ENCODE results near the gene ANK2. TPM values are rescaled to one million over a fixed set of nuclear protein-coding genes. Genes with fewer than 3 reads are reported as not detected.

The ANK2 gene
- total RNA-seq, 5 donors from 2014 or later (not counting 1 experiment from before 2014, with no cell fraction given): 0.25 to 0.62 (median 0.31) TPM; not detected in 1

DNA sequence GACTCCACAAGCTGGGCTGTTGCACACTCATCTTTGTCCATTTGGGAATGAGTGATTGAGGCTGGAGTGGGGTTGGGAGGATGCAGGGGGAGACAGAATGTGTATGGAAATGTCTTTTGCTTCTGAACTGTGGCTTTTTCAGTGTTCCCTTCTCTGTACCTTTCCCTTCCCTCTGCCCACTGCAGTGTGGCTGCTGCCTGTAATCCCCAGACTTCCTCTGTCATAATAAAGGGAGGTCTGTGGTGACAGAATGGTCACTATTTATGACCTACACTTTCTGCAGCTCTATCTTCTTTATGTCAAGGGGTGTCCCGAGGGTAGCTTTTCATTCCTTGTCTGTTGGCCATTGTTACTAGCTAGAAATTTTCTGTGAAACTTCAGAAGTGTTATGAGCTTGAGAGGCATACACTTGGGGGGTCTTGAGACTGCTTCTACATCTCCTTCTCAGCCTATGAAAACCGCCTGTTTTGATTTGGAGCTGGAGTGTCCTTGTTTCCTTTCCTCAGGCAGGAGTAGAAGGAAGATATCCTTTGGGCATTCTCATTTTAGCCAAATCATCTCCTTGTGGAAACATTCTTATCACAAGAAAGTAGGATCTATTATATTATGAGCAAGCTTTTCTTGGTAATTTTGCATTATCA is 63.0 kb downstream of the ANK2 start:
- DNase-seq (no peak), ATAC-seq (replicated peaks in 1 of 4) (no peak)
- Histone ChIP-seq H3K36me3 (ENCODE audit: control insufficient read depth in 2 of 2, extremely low read depth in 1 of 2, insufficient read depth in 1 of 2, low read length in 1 of 2) (no peaks in the 10 kb centered on the region), H3K9me3 (no peaks in the 10 kb centered on the region), H3K4me3 (ENCODE audit: control insufficient read depth in 1 of 2, extremely low read depth in 1 of 2, low read length in 1 of 2) (no peak overlapping the region), H3K27ac (ENCODE audit: low read length) (no peak overlapping the region), H3K4me1 (ENCODE audit: control insufficient read depth in 1 of 2, extremely low read depth in 1 of 2, insufficient read depth in 2 of 2, low read length in 2 of 2) (no peaks in the 10 kb centered on the region), H3K27me3 (replicated peaks in 1 of 2; ENCODE audit: control insufficient read depth in 2 of 2, extremely low read depth in 1 of 2, insufficient read depth in 2 of 2, low read length in 1 of 2) (peaks cover 0 to 9% of the 10 kb centered on the region in 2 experiments)
- WGBS (ENCODE audit: insufficient coverage): no CpG with 5 or more reads among the region's 2 CpGs
- Mint-ChIP-seq H3K36me3 (no peaks in the 10 kb centered on the region), H3K4me1 (no peaks in the 10 kb centered on the region), H3K27me3 (peaks cover 0 to 3% of the 10 kb centered on the region in 2 donors), H3K4me3 (no peak overlapping the region), H3K9me3 (no peaks in the 10 kb centered on the region), H3K27ac (no peak overlapping the region)
- ChIA-PET POLR2A (no interaction called here), CTCF (interaction anchor here in 1 of 2 donors (0.6 kb wide), 1 partner anchor 1538 kb away, joined by 3 read pairs; no protein-coding TSS in a partner anchor)

DNA sequence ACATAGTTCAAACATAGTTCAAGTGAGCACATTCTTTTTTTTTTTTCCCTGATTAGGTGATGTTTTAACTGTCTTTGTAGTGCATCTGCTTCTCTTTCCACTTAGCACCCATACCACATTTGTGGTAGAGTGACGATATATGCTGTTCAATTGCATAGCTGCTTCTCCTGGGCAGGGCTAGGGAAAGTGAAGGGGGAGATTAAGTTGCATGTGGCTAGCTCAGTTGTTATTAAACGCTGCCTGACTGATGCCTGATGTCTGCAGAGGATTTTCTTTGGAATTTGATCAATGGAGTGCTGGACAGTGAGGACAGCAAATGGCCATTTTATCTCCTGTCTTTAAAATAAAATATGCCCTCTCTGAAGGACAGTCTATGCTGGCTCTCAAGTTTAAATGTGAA is 63.7 kb downstream of the ANK2 start:
- no peak for ATAC-seq (replicated peaks in 1 of 4)
- CTCF ChIA-PET: interaction anchor here in 1 of 2 donors (0.6 kb wide), 1 partner anchor 1538 kb away, joined by 3 read pairs; no protein-coding TSS in a partner anchor
- Mint-ChIP-seq H3K27ac (no peak overlapping the region), H3K36me3 (no peaks in the 10 kb centered on the region), H3K9me3 (no peaks in the 10 kb centered on the region), H3K27me3 (peaks cover 0 to 3% of the 10 kb centered on the region in 2 donors), H3K4me1 (no peaks in the 10 kb centered on the region), H3K4me3 (no peak overlapping the region)
- Histone ChIP-seq H3K4me1 (ENCODE audit: control insufficient read depth in 1 of 2, extremely low read depth in 1 of 2, insufficient read depth in 2 of 2, low read length in 2 of 2) (no peaks in the 10 kb centered on the region), H3K27me3 (replicated peaks in 1 of 2; ENCODE audit: control insufficient read depth in 2 of 2, extremely low read depth in 1 of 2, insufficient read depth in 2 of 2, low read length in 1 of 2) (peaks cover 0 to 9% of the 10 kb centered on the region in 2 experiments), H3K27ac (ENCODE audit: low read length) (no peak overlapping the region), H3K9me3 (no peaks in the 10 kb centered on the region), H3K36me3 (ENCODE audit: control insufficient read depth in 2 of 2, extremely low read depth in 1 of 2, insufficient read depth in 1 of 2, low read length in 1 of 2) (no peaks in the 10 kb centered on the region), H3K4me3 (ENCODE audit: control insufficient read depth in 1 of 2, extremely low read depth in 1 of 2, low read length in 1 of 2) (no peak overlapping the region)
- DNase-seq: no peak
- POLR2A ChIA-PET: no interaction called here
- 20% methylated on average over 1 of the region's 2 CpGs for WGBS (ENCODE audit: insufficient coverage)

DNA sequence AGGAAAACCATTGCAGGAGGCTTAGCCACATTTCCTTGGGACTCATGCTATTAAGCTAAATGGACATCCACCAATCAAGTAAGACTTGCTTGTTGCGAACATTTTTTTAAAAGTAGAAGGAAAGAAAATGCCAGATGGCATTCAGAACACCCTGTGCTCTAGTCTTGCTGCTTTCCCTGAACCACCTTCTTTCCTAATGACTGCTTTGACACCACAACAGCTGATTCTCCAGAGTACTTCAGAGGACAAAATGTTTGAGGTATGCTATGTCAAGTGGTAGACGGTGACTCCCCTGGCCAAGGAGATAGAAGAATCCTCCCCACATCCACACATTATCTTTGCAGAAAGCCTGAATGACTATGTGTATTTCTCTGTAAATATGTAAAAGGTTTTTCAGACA is 65.4 kb downstream of the ANK2 start:
- no peaks in the 10 kb centered on the region for H3K4me1 Mint-ChIP-seq
- peaks cover 0 to 2% of the 10 kb centered on the region in 2 donors for H3K27me3 Mint-ChIP-seq
- WGBS (ENCODE audit: insufficient coverage): no CpG with 5 or more reads among the region's 2 CpGs
- H3K9me3 Mint-ChIP-seq: no peaks in the 10 kb centered on the region
- no peaks in the 10 kb centered on the region for H3K36me3 ChIP-seq (ENCODE audit: control insufficient read depth in 2 of 2, extremely low read depth in 1 of 2, insufficient read depth in 1 of 2, low read length in 1 of 2)
- no peak overlapping the region for H3K4me3 Mint-ChIP-seq
- CTCF ChIA-PET: no interaction called here
- no peaks in the 10 kb centered on the region for H3K4me1 ChIP-seq (ENCODE audit: control insufficient read depth in 1 of 2, extremely low read depth in 1 of 2, insufficient read depth in 2 of 2, low read length in 2 of 2)
- H3K27ac ChIP-seq (ENCODE audit: low read length): no peak overlapping the region
- H3K4me3 ChIP-seq (ENCODE audit: control insufficient read depth in 1 of 2, extremely low read depth in 1 of 2, low read length in 1 of 2): no peak overlapping the region
- POLR2A ChIA-PET: no interaction called here
- no peaks in the 10 kb centered on the region for H3K9me3 ChIP-seq
- DNase-seq: no peak
- ATAC-seq (replicated peaks in 1 of 4): no peak
- H3K27me3 ChIP-seq (replicated peaks in 1 of 2; ENCODE audit: control insufficient read depth in 2 of 2, extremely low read depth in 1 of 2, insufficient read depth in 2 of 2, low read length in 1 of 2): peaks cover 0 to 9% of the 10 kb centered on the region in 2 experiments
- H3K36me3 Mint-ChIP-seq: no peaks in the 10 kb centered on the region
- H3K27ac Mint-ChIP-seq: no peak overlapping the region

DNA sequence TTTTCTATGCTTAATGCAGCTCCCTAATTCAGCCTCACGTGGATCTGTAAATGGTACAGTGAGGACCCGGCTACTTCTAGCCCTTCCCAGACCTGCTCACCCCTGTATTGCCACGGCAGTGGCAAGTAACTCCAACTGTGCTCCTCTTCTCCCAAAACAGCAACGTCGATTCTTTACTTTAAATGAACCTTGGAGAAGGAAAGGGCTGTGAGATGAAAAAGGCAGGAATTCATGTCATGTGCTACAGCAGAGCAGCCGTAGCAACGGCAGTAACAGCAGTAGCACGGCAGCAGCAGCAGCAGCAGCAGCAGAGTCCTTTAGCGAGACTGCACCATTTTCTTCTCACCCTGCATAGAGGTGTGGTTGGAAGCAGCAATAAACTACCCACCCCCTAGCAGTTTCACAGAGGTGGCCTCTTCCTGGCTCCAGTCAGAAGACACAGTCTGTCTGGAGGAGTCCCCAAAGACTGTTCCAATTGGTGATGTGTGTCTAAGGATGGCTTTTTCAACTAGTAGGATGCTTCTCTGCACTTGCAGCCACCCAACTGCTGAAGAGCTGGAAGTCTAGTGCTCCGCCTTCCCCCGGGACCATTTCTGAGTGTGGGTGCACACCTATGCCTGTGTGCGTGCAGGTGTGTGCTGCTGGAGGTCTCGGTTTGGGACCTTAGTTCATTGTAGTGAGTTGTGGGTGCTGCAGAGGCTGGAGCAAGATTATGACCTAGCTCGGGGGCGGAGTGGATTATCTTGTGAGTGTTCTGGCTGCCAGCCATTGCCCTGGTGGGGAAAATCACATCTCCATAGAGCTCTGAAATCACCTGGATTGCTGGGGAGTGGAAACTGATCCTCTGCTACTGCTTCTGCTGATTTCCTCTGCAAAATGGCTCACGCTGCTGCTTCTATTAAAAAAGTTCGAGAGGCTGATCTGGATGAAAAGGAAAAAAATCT is 67.2 kb downstream of the ANK2 start:
- no peak overlapping the region for H3K4me3 Mint-ChIP-seq
- WGBS (ENCODE audit: insufficient coverage): 100% methylated on average over 6 of the region's 17 CpGs
- POLR2A ChIA-PET: no interaction called here

DNA sequence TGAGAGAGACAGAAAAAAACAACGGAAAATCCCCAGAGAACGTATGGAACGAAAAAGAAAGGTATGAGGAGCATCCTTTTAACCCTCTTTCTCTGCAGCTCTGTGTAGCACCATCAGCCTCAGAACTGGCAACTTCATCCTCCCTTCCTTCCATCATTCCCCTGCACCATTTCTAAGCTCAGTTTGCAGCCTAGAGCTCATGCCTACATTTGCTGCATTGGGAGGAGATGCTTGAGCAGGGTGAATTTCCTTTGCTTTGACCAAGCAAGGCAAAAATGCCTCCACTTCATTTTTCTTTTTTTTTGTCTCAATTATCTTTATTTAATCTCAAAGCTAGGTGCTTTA is 67.9 kb downstream of the ANK2 start:
- H3K4me1 ChIP-seq (ENCODE audit: control insufficient read depth in 1 of 2, extremely low read depth in 1 of 2, insufficient read depth in 2 of 2, low read length in 2 of 2): no peaks in the 10 kb centered on the region
- ChIA-PET CTCF (no interaction called here), POLR2A (no interaction called here)
- no peak for DNase-seq
- no peak for ATAC-seq (replicated peaks in 1 of 4)
- H3K36me3 Mint-ChIP-seq: no peaks in the 10 kb centered on the region
- H3K27me3 Mint-ChIP-seq: no peaks in the 10 kb centered on the region
- no peak overlapping the region for H3K4me3 Mint-ChIP-seq
- peaks cover 0 to 9% of the 10 kb centered on the region in 2 experiments for H3K27me3 ChIP-seq (replicated peaks in 1 of 2; ENCODE audit: control insufficient read depth in 2 of 2, extremely low read depth in 1 of 2, insufficient read depth in 2 of 2, low read length in 1 of 2)
- H3K4me1 Mint-ChIP-seq: no peaks in the 10 kb centered on the region
- no peak overlapping the region for H3K27ac Mint-ChIP-seq
- H3K9me3 ChIP-seq: no peaks in the 10 kb centered on the region
- H3K9me3 Mint-ChIP-seq: no peaks in the 10 kb centered on the region
- H3K27ac ChIP-seq (ENCODE audit: low read length): no peak overlapping the region
- WGBS (ENCODE audit: insufficient coverage): 100% methylated on average over 2 of the region's 3 CpGs
- H3K36me3 ChIP-seq (ENCODE audit: control insufficient read depth in 2 of 2, extremely low read depth in 1 of 2, insufficient read depth in 1 of 2, low read length in 1 of 2): no peaks in the 10 kb centered on the region
- H3K4me3 ChIP-seq (ENCODE audit: control insufficient read depth in 1 of 2, extremely low read depth in 1 of 2, low read length in 1 of 2): no peak overlapping the region

More for the DNA sequence above, 67.2 kb downstream of the ANK2 start:
- Mint-ChIP-seq H3K36me3 (no peaks in the 10 kb centered on the region), H3K27me3 (no peaks in the 10 kb centered on the region), H3K27ac (no peak overlapping the region), H3K9me3 (no peaks in the 10 kb centered on the region), H3K4me1 (no peaks in the 10 kb centered on the region)
- Histone ChIP-seq H3K4me3 (ENCODE audit: control insufficient read depth in 1 of 2, extremely low read depth in 1 of 2, low read length in 1 of 2) (no peak overlapping the region), H3K27me3 (replicated peaks in 1 of 2; ENCODE audit: control insufficient read depth in 2 of 2, extremely low read depth in 1 of 2, insufficient read depth in 2 of 2, low read length in 1 of 2) (peaks cover 0 to 9% of the 10 kb centered on the region in 2 experiments), H3K36me3 (ENCODE audit: control insufficient read depth in 2 of 2, extremely low read depth in 1 of 2, insufficient read depth in 1 of 2, low read length in 1 of 2) (no peaks in the 10 kb centered on the region), H3K27ac (ENCODE audit: low read length) (no peak overlapping the region), H3K4me1 (ENCODE audit: control insufficient read depth in 1 of 2, extremely low read depth in 1 of 2, insufficient read depth in 2 of 2, low read length in 2 of 2) (no peaks in the 10 kb centered on the region), H3K9me3 (no peaks in the 10 kb centered on the region)
- DNase-seq (no peak), ATAC-seq (replicated peaks in 1 of 4) (no peak)
- CTCF ChIA-PET: no interaction called here

DNA sequence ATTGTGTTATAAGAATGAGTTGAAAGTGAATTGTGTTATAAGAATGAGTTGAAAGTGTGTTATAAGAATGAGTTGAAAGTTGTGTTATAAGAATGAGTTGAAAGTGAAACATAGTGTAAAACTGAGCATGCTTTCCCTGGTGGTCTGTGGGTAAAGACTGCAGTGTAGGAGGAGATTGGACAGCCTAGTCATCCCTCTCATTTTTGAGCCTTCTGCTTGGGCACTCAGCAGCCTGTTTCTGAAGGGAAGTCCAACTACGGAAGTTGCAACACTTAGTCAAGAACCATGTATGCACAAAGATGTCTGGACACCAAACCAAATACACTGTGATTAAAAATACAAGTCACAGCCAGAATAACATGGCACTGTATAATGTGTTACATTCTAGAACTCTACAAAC is 72.6 kb downstream of the ANK2 start:
- no peaks in the 10 kb centered on the region for H3K4me1 ChIP-seq (ENCODE audit: control insufficient read depth in 1 of 2, extremely low read depth in 1 of 2, insufficient read depth in 2 of 2, low read length in 2 of 2)
- no CpG with 5 or more reads among the region's 1 CpG for WGBS (ENCODE audit: insufficient coverage)
- CTCF ChIA-PET: no interaction called here
- no peaks in the 10 kb centered on the region for H3K9me3 ChIP-seq
- Mint-ChIP-seq H3K4me3 (no peak overlapping the region), H3K9me3 (no peaks in the 10 kb centered on the region), H3K27me3 (peaks cover 0 to 10% of the 10 kb centered on the region in 2 donors), H3K36me3 (no peaks in the 10 kb centered on the region), H3K27ac (no peak overlapping the region), H3K4me1 (no peaks in the 10 kb centered on the region)
- peaks cover 0 to under 1% of the 10 kb centered on the region in 2 experiments for H3K27me3 ChIP-seq (replicated peaks in 1 of 2; ENCODE audit: control insufficient read depth in 2 of 2, extremely low read depth in 1 of 2, insufficient read depth in 2 of 2, low read length in 1 of 2)
- ATAC-seq (replicated peaks in 1 of 4) (no peak), DNase-seq (no peak)
- H3K27ac ChIP-seq (ENCODE audit: low read length): no peak overlapping the region
- no peak overlapping the region for H3K4me3 ChIP-seq (ENCODE audit: control insufficient read depth in 1 of 2, extremely low read depth in 1 of 2, low read length in 1 of 2)
- no peaks in the 10 kb centered on the region for H3K36me3 ChIP-seq (ENCODE audit: control insufficient read depth in 2 of 2, extremely low read depth in 1 of 2, insufficient read depth in 1 of 2, low read length in 1 of 2)
- POLR2A ChIA-PET: no interaction called here
